K562 (cell line): ENCODE measurements around the gene SPEF1. TPM values are rescaled to one million over a fixed set of nuclear protein-coding genes. Genes with fewer than 3 reads are reported as not detected.

Experiments
- ATAC-seq: fragments of 200-7000 bp; cut with Tn5 transposase; 3 replicates; pipeline ENCODE4 v1.9.1; 2020; ENCODE audit warnings: moderate library complexity
- BruUV-seq: library from RNA; stranded (reverse); fragments of 400-500 nt; replicated peaks from 2 replicates; lab custom pipeline; 2021; lab: Mats Ljungman, UMichigan
- CTCF ChIA-PET: fragments of 300-600 bp; formaldehyde crosslinking; extraction: SDS; loops from one replicate; lab custom pipeline; 2021; ENCODE audit warnings: low intra/inter-chr PET ratio; lab: Yijun Ruan, JAX
- POLR2A ChIA-PET: fragments of 300-600, 350-650 bp; sonication (Branson Sonifier 250); formaldehyde crosslinking; extraction: SDS; loops from one replicate; lab custom pipeline; 2021; ENCODE audit warnings: antibody characterized with exemption, inconsistent platforms; lab: Yijun Ruan, JAX
- DNase-seq, 4 experiments: peaks; one replicate each; pipeline versions ENCODE4 v3.0.0 to v3.0.0-alpha.2; 2011 to 2018; ENCODE audit warnings: low spot score in 3 of 4, mixed read lengths in 3 of 4; ENCODE audit errors: extremely low read depth in 1 of 4
- FAIRE-seq: peaks from 2 replicates; lab custom pipeline; 2011; peaks lifted over from hg19 to GRCh38; lab: Jason Lieb, UNC
- H2AFZ ChIP-seq: 2 replicates; pipeline ENCODE4 v1.6.0; 2011; ENCODE audit warnings: low read depth, low read length, control low read depth, inconsistent platforms
- H3K27ac ChIP-seq: fragments of 200-600 bp; 3 replicates; pipeline ENCODE4 v1.8.0; 2011; ENCODE audit warnings: low read depth, mild to moderate bottlenecking, control low read depth, inconsistent platforms, low read length, moderate library complexity, mixed read lengths; ENCODE audit errors: extremely low read depth
- H3K27me3 ChIP-seq, 2 experiments: fragments of 300-600 bp in 1 of 2; 2 replicates in 1 of 2; 3 replicates in 1 of 2; pipeline versions ENCODE4 v1.6.0 to v1.8.0; 2011; ENCODE audit warnings: inconsistent platforms in 2 of 2, low read length in 2 of 2, mild to moderate bottlenecking in 1 of 2, mixed read lengths in 1 of 2, moderate library complexity in 1 of 2; ENCODE audit not compliant: control insufficient read depth in 2 of 2, insufficient read depth in 2 of 2
- H3K36me3 ChIP-seq: fragments of 300-600 bp; 3 replicates; pipeline ENCODE4 v1.8.0; 2011; ENCODE audit warnings: mild to moderate bottlenecking, low read length, inconsistent platforms; ENCODE audit not compliant: control insufficient read depth, insufficient read depth
- H3K4me1 ChIP-seq, 2 experiments: fragments of 200-600 bp in 1 of 2; replicated peaks in 1 of 2; 2 replicates in 1 of 2; 3 replicates in 1 of 2; pipeline versions ENCODE4 v1.5.1 to v1.8.0; 2011; ENCODE audit warnings: inconsistent platforms in 2 of 2, low read length in 2 of 2, mild to moderate bottlenecking in 1 of 2, mixed read lengths in 1 of 2, moderate library complexity in 1 of 2; ENCODE audit not compliant: control insufficient read depth in 2 of 2, insufficient read depth in 2 of 2
- H3K4me2 ChIP-seq: 2 replicates; pipeline ENCODE4 v1.6.1; 2011; ENCODE audit warnings: low read length, control low read depth, inconsistent platforms, mixed read lengths; ENCODE audit not compliant: insufficient read depth
- H3K4me3 ChIP-seq: fragments of 200-600 bp; sonication (generic), shearing (Covaris generic); 2 replicates; pipeline ENCODE4 v1.5.1; 2016; ENCODE audit warnings: control low read depth, inconsistent platforms
- H3K79me2 ChIP-seq: fragments of 200-600 bp; 3 replicates; pipeline ENCODE4 v1.8.0; 2011; ENCODE audit warnings: low read length, inconsistent platforms; ENCODE audit not compliant: control insufficient read depth, insufficient read depth
- H3K9ac ChIP-seq, 2 experiments: 2 replicates each; pipeline versions ENCODE4 v1.6.0 to v1.6.1; 2011; ENCODE audit warnings: low read depth in 2 of 2, low read length in 2 of 2, control low read depth in 1 of 2, inconsistent platforms in 1 of 2, mild to moderate bottlenecking in 1 of 2, mixed read lengths in 1 of 2; ENCODE audit not compliant: insufficient read depth in 1 of 2
- H3K9me1 ChIP-seq: one replicate; pipeline ENCODE4 v1.6.0; 2011; ENCODE audit warnings: inconsistent platforms, mild to moderate bottlenecking, low read length, moderate library complexity; ENCODE audit not compliant: control insufficient read depth, insufficient read depth
- H3K9me3 ChIP-seq: replicated peaks from 2 replicates; pipeline ENCODE4 v1.5.1; 2011; ENCODE audit warnings: low read depth, low read length, inconsistent platforms; ENCODE audit not compliant: control insufficient read depth, insufficient read depth
- H4K20me1 ChIP-seq: replicated peaks from 2 replicates; pipeline ENCODE4 v1.6.1; 2011; ENCODE audit warnings: low read length, inconsistent platforms, mixed read lengths; ENCODE audit not compliant: control insufficient read depth, insufficient read depth
- FOXP4 ChIP-seq: sonication (generic); formaldehyde crosslinking; IDR thresholded peaks from 2 replicates; pipeline ENCODE4 v1.8.0; 2022; ENCODE audit warnings: mild to moderate bottlenecking, missing genetic modification reagents, borderline replicate concordance
- NCOA2 ChIP-seq, 2 experiments: fragments of 450-650 bp; IDR thresholded peaks; 2 replicates each; pipeline ENCODE4 v1.6.1; 2018; ENCODE audit warnings: mild to moderate bottlenecking in 2 of 2, moderate library complexity in 1 of 2; ENCODE audit not compliant: partially characterized antibody in 2 of 2
- RBM15 ChIP-seq: fragments of 200-400 bp; formaldehyde crosslinking; IDR thresholded peaks from 2 replicates; pipeline ENCODE4 v1.6.1; 2018; ENCODE audit warnings: mild to moderate bottlenecking, low read length, moderate library complexity; ENCODE audit not compliant: insufficient read depth
- RUNX1 ChIP-seq: sonication (generic); IDR thresholded peaks from 2 replicates; pipeline ENCODE4 v1.6.1; 2016; ENCODE audit warnings: antibody characterized with exemption, low read depth
- SMAD2 ChIP-seq: fragments of 150-350 bp; IDR thresholded peaks from 2 replicates; pipeline ENCODE4 v1.6.1; 2014; ENCODE audit warnings: low read depth, mild to moderate bottlenecking, low read length
- YBX1 ChIP-seq: fragments of 450-650 bp; IDR thresholded peaks from 2 replicates; pipeline ENCODE4 v1.7.1; 2016; ENCODE audit warnings: mild to moderate bottlenecking
- ZBTB33 ChIP-seq: sonication (generic); formaldehyde crosslinking; IDR thresholded peaks from 2 replicates; pipeline ENCODE4 v1.8.1; 2023; ENCODE audit warnings: mild to moderate bottlenecking, missing genetic modification reagents
- ZBTB7A ChIP-seq: IDR thresholded peaks from 2 replicates; pipeline ENCODE4 v1.6.1; 2011; ENCODE audit warnings: low read depth, mild to moderate bottlenecking, low read length, moderate library complexity, borderline replicate concordance; ENCODE audit not compliant: control insufficient read depth
- WGBS: fragments of 100-300 bp; shearing (Covaris generic); methylation state at CpG from one replicate; pipeline ENCODE4 v1.1.6; 2016; ENCODE audit warnings: low coverage, mixed read lengths; ENCODE audit not compliant: insufficient coverage; ENCODE audit errors: missing lambda C conversion rate; 5-methylcytosine and 5-hydroxymethylcytosine counted together
- in situ Hi-C: fragments of 300-500 bp; cut with MboI; formaldehyde crosslinking; loops from 4 replicates; pipeline ENCODE4 v1.15.0; 2018; ENCODE audit warnings: inconsistent platforms, mixed read lengths
- intact Hi-C: fragments of 100-400 bp; cut with micrococcal nuclease; formaldehyde crosslinking; loops from 2 replicates; pipeline ENCODE4 v1.14.2; 2022
- polyA plus RNA-seq, 8 experiments: library from polyadenylated mRNA; depleted of rRNA in 4 of 8; stranded (reverse) in 5 of 8; unstranded in 3 of 8; fragments of >200 nt; fragmentation: Nextera tagmentation in 2 of 8; fragmentation: Illumina TruSeq in 1 of 8; extraction: Ambion mirVana in 2 of 8; extraction: Trizol in 1 of 8; gene quantifications; 2 replicates each; pipeline versions ENCODE4 v1.2.1 to v1.2.3, GENCODE V29; 2011 to 2014; ENCODE audit warnings: inconsistent platforms in 1 of 8, missing spikeins in 1 of 8
- total RNA-seq, 7 experiments: library from RNA; depleted of rRNA in 6 of 7; stranded (reverse); fragments of >200 nt in 6 of 7; fragmentation: Illumina TruSeq in 2 of 7; extraction: Trizol in 2 of 7; gene quantifications; 2 replicates each; pipeline versions ENCODE4 v1.2.1 to v1.2.3, GENCODE V29; 2011 to 2021; ENCODE audit warnings: low replicate concordance in 1 of 7

Gene SPEF1
- total and polyA plus RNA-seq, 9 of the 15 experiments (the other 6 are each of a cell fraction or from before 2014, with no cell fraction given), result not detected

GRCh38 chr20:3777716-3778629 lies 3.3 kb downstream of the SPEF1 start:
- no peaks in the 10 kb centered on the region for H4K20me1 ChIP-seq
- H3K27ac ChIP-seq, result no peak overlapping the region
- WGBS, result 50% methylated on average over 30 of the region's 70 CpGs
- in situ Hi-C loops (no loop called here), intact Hi-C loops (no loop called here)
- no peaks in the 10 kb centered on the region for H3K27me3 ChIP-seq
- ChIA-PET POLR2A (interaction anchor here (0.9 kb wide), 1 partner anchor 69 kb away, joined by 3 read pairs; the partner anchor contains the start of gene MAVS), CTCF (no interaction called here)
- no peak overlapping the region for H3K4me2 ChIP-seq
- no peak overlapping the region for H3K4me3 ChIP-seq
- H2AFZ ChIP-seq, result no peak overlapping the region
- no peak overlapping the region for H3K9ac ChIP-seq
- no peaks in the 10 kb centered on the region for H3K79me2 ChIP-seq
- no TSS peak for BruUV-seq
- H3K36me3 ChIP-seq, result no peaks in the 10 kb centered on the region
- H3K9me1 ChIP-seq, result no peaks in the 10 kb centered on the region
- FAIRE-seq (no peak), DNase-seq (no peak), ATAC-seq (peak; percentile 27; the same call in 1 of the 3 replicates)
- H3K9me3 ChIP-seq, result no peaks in the 10 kb centered on the region
- H3K4me1 ChIP-seq, result peaks cover 0 to 25% of the 10 kb centered on the region in 2 experiments; a peak in 2 of 5 replicates
- TF ChIP-seq RUNX1 (no peak), NCOA2 (IDR thresholded peaks at IDR 0.05; ENCODE audit: partially characterized antibody in 2 of 2) (no peak), FOXP4 (CRISPR knock-in tag) (no peak), ZBTB7A (no peak), ZBTB33 (CRISPR knock-in tag) (peak; percentile 74), SMAD2 (no peak), YBX1 (no peak), RBM15 (no peak)
